ENCODE data around the gene INPP4A. TPM values are rescaled to one million over a fixed set of nuclear protein-coding genes. Genes with fewer than 3 reads are reported as not detected.
A peak's percentile ranks its signal among the peaks of the same experiment; 100 is the strongest.

Gene INPP4A
- total and polyA plus RNA-seq, 2 of the 13 experiments (the other 11 are each of a cell fraction or from before 2014, with no cell fraction given): 10.1 to 10.9 TPM

GRCh38 chr2:98516571-98516970, 71.9 kb downstream of the INPP4A start:
- Histone ChIP-seq H3K27me3 (ENCODE audit: control insufficient read depth in 1 of 2, insufficient read depth in 2 of 2, low read length in 2 of 2) (no peaks in the 10 kb centered on the region), H3K79me2 (ENCODE audit: insufficient read depth, low read length) (no peaks in the 10 kb centered on the region), H3K4me3 (replicated peaks in 1 of 3; ENCODE audit: insufficient read depth in 1 of 3, low read depth in 2 of 3, low read length in 3 of 3) (no peak overlapping the region), H3K27ac (ENCODE audit: extremely low read length, insufficient read depth, low read length) (no peak overlapping the region), H4K20me1 (ENCODE audit: insufficient read depth, low read length) (no peaks in the 10 kb centered on the region), H3K9me3 (ENCODE audit: low read length) (no peaks in the 10 kb centered on the region), H3K4me1 (ENCODE audit: insufficient read depth, low read length) (no peaks in the 10 kb centered on the region), H3K36me3 (replicated peaks in 1 of 2; ENCODE audit: control insufficient read depth in 1 of 2, insufficient read depth in 2 of 2, low read length in 2 of 2) (peaks cover 0 to 2% of the 10 kb centered on the region in 2 experiments; a peak in 2 of 5 replicates), H3K9ac (ENCODE audit: insufficient read depth, low read depth, low read length) (no peak overlapping the region), H2AFZ (ENCODE audit: low read length) (no peak overlapping the region), H3K4me2 (ENCODE audit: low read depth, low read length) (no peak overlapping the region)
- DNase-seq (ENCODE audit: low spot score) (no peak), ATAC-seq (no peak), FAIRE-seq (no peak)
- no TSS peak for BruUV-seq (replicated peaks)
- TF ChIP-seq SP1 (IDR thresholded peaks at IDR 0.05) (no peak), SP1 (CRISPR knock-in tag; IDR thresholded peaks at IDR 0.05) (no peak), ZBTB7B (CRISPR knock-in tag; IDR thresholded peaks at IDR 0.05) (no peak), ZNF557 (CRISPR knock-in tag; IDR thresholded peaks at IDR 0.05) (no peak), SMARCC2 (IDR thresholded peaks at IDR 0.05) (no peak), ZNF337 (CRISPR knock-in tag; IDR thresholded peaks at IDR 0.05; ENCODE audit: borderline replicate concordance, low read depth) (no peak), CTCF (CRISPR knock-in tag; IDR thresholded peaks at IDR 0.05) (no peak), CEBPG (CRISPR knock-in tag; IDR thresholded peaks at IDR 0.05) (no peak), ARNT2 (CRISPR knock-in tag; IDR thresholded peaks at IDR 0.05; ENCODE audit: low read depth) (no peak)
- ChIA-PET CTCF (ENCODE audit: low intra/inter-chr PET ratio, low total read pairs) (no interaction called here), POLR2A (no interaction called here)
- in situ Hi-C loops (cut with HindIII; ENCODE audit: extremely low pct_ligation_motif_present, low pct_unique_long_range_greater_than_20kb) (no loop called here), intact Hi-C loops (cut with micrococcal nuclease; ENCODE audit: unreplicated experiment) (no loop called here)
- WGBS (ENCODE audit: low lambda C conversion rate): 86% methylated on average over 3 of the region's 3 CpGs

DNA sequence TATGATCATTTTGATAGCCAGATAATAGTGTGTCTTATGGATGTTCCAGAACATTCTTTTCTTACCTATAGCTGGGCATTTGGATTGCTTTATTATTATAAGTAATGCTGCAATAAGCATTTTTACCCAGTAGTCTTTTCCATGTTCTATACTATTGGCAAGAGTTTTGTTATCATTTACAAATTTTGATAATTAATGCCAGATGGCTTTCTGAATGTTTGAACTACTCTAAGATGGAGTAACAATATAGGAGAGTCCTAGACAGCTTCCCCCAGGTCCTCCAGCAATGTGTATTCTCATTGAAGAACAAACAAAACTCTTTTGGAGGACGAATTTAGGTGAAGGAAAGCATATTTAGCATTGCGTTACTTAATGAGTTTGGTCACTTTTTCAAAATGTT, 73.0 kb downstream of the INPP4A start:
- CTCF ChIA-PET (ENCODE audit: low intra/inter-chr PET ratio, low total read pairs): interaction anchor here (2.3 kb wide), 1 partner anchor 105 kb away, joined by 13 read pairs; no protein-coding TSS in a partner anchor
- Histone ChIP-seq H3K9me3 (ENCODE audit: low read length) (no peaks in the 10 kb centered on the region), H3K27ac (ENCODE audit: extremely low read length, insufficient read depth, low read length) (no peak overlapping the region), H3K27me3 (ENCODE audit: control insufficient read depth in 1 of 2, insufficient read depth in 2 of 2, low read length in 2 of 2) (no peaks in the 10 kb centered on the region), H4K20me1 (ENCODE audit: insufficient read depth, low read length) (no peaks in the 10 kb centered on the region), H3K4me1 (ENCODE audit: insufficient read depth, low read length) (no peaks in the 10 kb centered on the region), H3K36me3 (replicated peaks in 1 of 2; ENCODE audit: control insufficient read depth in 1 of 2, insufficient read depth in 2 of 2, low read length in 2 of 2) (peaks cover 0 to 2% of the 10 kb centered on the region in 2 experiments; a peak in 2 of 5 replicates), H3K9ac (ENCODE audit: insufficient read depth, low read depth, low read length) (no peak overlapping the region), H3K79me2 (ENCODE audit: insufficient read depth, low read length) (no peaks in the 10 kb centered on the region), H2AFZ (ENCODE audit: low read length) (no peak overlapping the region), H3K4me2 (ENCODE audit: low read depth, low read length) (no peak overlapping the region), H3K4me3 (replicated peaks in 1 of 3; ENCODE audit: insufficient read depth in 1 of 3, low read depth in 2 of 3, low read length in 3 of 3) (no peak overlapping the region)
- DNase-seq (ENCODE audit: low spot score) (no peak), ATAC-seq (no peak), FAIRE-seq (no peak)
- 73% methylated on average over 2 of the region's 2 CpGs for WGBS (ENCODE audit: low lambda C conversion rate)
- POLR2A ChIA-PET: no interaction called here
- TF ChIP-seq MAFK (conservative IDR thresholded peaks at IDR 0.05 in 1 of 2, IDR thresholded peaks at IDR 0.05 in 1 of 2; ENCODE audit: low read length in 2 of 2): peak in 1 of 2 experiments; percentile 29; a peak in 1 of 4 replicates
- TF ChIP-seq ZNF577 (CRISPR knock-in tag; IDR thresholded peaks at IDR 0.05; ENCODE audit: borderline replicate concordance, low read depth): no peak
- no peak for TF ChIP-seq ZNF136 (CRISPR knock-in tag; IDR thresholded peaks at IDR 0.05; ENCODE audit: low read depth)
- no peak for TF ChIP-seq GATA4 (IDR thresholded peaks at IDR 0.05; ENCODE audit: borderline replicate concordance, low read depth)
- in situ Hi-C loops (cut with HindIII; ENCODE audit: extremely low pct_ligation_motif_present, low pct_unique_long_range_greater_than_20kb): no loop called here
- no TSS peak for BruUV-seq (replicated peaks)
- intact Hi-C loops (cut with micrococcal nuclease; ENCODE audit: unreplicated experiment): loop anchor here (1.0 kb wide), 1 partner anchor 104 kb away; no protein-coding TSS in a partner anchor
